GM18502 (cell line): ENCODE data around the gene NLRP8.
"Not testable (repeated sequence)": the region's sequence is repeated elsewhere in the genome, so short reads cannot be mapped to it uniquely, and the experiment has no call there.

Experiments
- ATAC-seq: cut with Tn5 transposase; IDR thresholded peaks from one replicate; pipeline ENCODE4 v1.9.1; 2021; ENCODE audit warnings: mild to moderate bottlenecking; ENCODE audit not compliant: unreplicated experiment, poor library complexity

NLRP8 gene

GRCh38 chr19:55962186-55962585, 14.6 kb downstream of the NLRP8 start:
- no peak for ATAC-seq

GRCh38 chr19:55973982-55974381, 26.4 kb downstream of the NLRP8 start:
- no peak for ATAC-seq

GRCh38 chr19:55980415-55980814, 32.8 kb downstream of the NLRP8 start:
- no peak for ATAC-seq

- ATAC-seq = no peak
These were observed 37.6 kb downstream of the NLRP8 start for GRCh38 chr19:55985254-55985653.

GRCh38 chr19:55986487-55986886, 38.9 kb downstream of the NLRP8 start, which contains the start of gene NLRP5:
TSS of gene NLRP5 (plus strand) at chr19:55986775.
- no peak for ATAC-seq

- no peak for ATAC-seq
These were observed 43.2 kb downstream of the NLRP8 start for GRCh38 chr19:55990831-55991230.

- no peak for ATAC-seq
These were observed 45.9 kb downstream of the NLRP8 start for GRCh38 chr19:55993492-55993891.

GRCh38 chr19:56014765-56015164, 67.1 kb downstream of the NLRP8 start:
- no peak for ATAC-seq

GRCh38 chr19:56015756-56016155, 68.1 kb downstream of the NLRP8 start:
- no peak for ATAC-seq

- ATAC-seq = not testable (repeated sequence)
These were observed 71.7 kb downstream of the NLRP8 start for GRCh38 chr19:56019325-56019724.

- ATAC-seq = not testable (repeated sequence)
These were observed 72.8 kb downstream of the NLRP8 start for GRCh38 chr19:56020355-56020975.

- no peak for ATAC-seq
These were observed 79.1 kb downstream of the NLRP8 start for GRCh38 chr19:56026769-56027168.
